Activated CD4-positive, alpha-beta T cell treated with anti-CD3 and anti-CD28 coated beads, Interleukin-2, amount 50 U/mL, for 4 hours (primary cell): ENCODE results near the gene AVPR2.

Experiments used
- DNase-seq, 2 experiments: peaks; one replicate each; pipeline ENCODE4 v3.0.0-alpha.2; 2020

The AVPR2 gene

GRCh38 chrX:153934762-153935325 lies 30.4 kb downstream of the AVPR2 start, which contains the start of gene NAA10:
Gene NAA10, minus strand, starts transcription at chrX:153935037. Its CDS starts 133 bp downstream, at chrX:153934904.
- peak in 1 of 2 experiments; percentile 46 for DNase-seq

GRCh38 chrX:153935326-153935851 lies 30.9 kb downstream of the AVPR2 start:
- DNase-seq, result peak in 1 of 2 experiments; percentile 32

GRCh38 chrX:153937056-153937455 lies 32.6 kb downstream of the AVPR2 start:
- no peak for DNase-seq

GRCh38 chrX:153938226-153938786 lies 33.8 kb downstream of the AVPR2 start:
- DNase-seq, result no peak

- no peak for DNase-seq
Measured at GRCh38 chrX:153939573-153939972, 35.1 kb downstream of the AVPR2 start.

GRCh38 chrX:153941336-153942252 lies 37.1 kb downstream of the AVPR2 start:
- DNase-seq, result no peak

GRCh38 chrX:153944140-153944799 lies 39.8 kb downstream of the AVPR2 start, which contains the start of gene RENBP:
Gene RENBP, minus strand, starts transcription at chrX:153944643. Its CDS starts 33 bp downstream, at chrX:153944610.
- DNase-seq, result peak in 1 of 2 experiments; percentile 35

- no peak for DNase-seq
Measured at GRCh38 chrX:153944800-153945150, 40.3 kb downstream of the AVPR2 start.

GRCh38 chrX:153945956-153946943 lies 41.8 kb downstream of the AVPR2 start:
- no peak for DNase-seq

- peak; percentile 73 to 74 for DNase-seq
Measured at GRCh38 chrX:153947009-153947769, 42.7 kb downstream of the AVPR2 start.

GRCh38 chrX:153948002-153948466 lies 43.6 kb downstream of the AVPR2 start:
- DNase-seq, result no peak

GRCh38 chrX:153948847-153949805 lies 44.7 kb downstream of the AVPR2 start:
- no peak for DNase-seq

- DNase-seq, result no peak
Measured at GRCh38 chrX:153950127-153950526, 45.7 kb downstream of the AVPR2 start.

GRCh38 chrX:153951683-153952372 lies 47.4 kb downstream of the AVPR2 start:
- no peak for DNase-seq

GRCh38 chrX:153952373-153953026 lies 48.0 kb downstream of the AVPR2 start:
- DNase-seq, result no peak

- peak; percentile 67 to 71 for DNase-seq
Measured at GRCh38 chrX:153953342-153953830, 48.9 kb downstream of the AVPR2 start.

- DNase-seq, result no peak
Measured at GRCh38 chrX:153953892-153954557, 49.6 kb downstream of the AVPR2 start.
